ENCODE results near the gene MYL11. TPM values are rescaled to one million over a fixed set of nuclear protein-coding genes. Genes with fewer than 3 reads are reported as not detected.

Gene MYL11
- total RNA-seq, 1 donor from 2014 or later: not detected

DNA sequence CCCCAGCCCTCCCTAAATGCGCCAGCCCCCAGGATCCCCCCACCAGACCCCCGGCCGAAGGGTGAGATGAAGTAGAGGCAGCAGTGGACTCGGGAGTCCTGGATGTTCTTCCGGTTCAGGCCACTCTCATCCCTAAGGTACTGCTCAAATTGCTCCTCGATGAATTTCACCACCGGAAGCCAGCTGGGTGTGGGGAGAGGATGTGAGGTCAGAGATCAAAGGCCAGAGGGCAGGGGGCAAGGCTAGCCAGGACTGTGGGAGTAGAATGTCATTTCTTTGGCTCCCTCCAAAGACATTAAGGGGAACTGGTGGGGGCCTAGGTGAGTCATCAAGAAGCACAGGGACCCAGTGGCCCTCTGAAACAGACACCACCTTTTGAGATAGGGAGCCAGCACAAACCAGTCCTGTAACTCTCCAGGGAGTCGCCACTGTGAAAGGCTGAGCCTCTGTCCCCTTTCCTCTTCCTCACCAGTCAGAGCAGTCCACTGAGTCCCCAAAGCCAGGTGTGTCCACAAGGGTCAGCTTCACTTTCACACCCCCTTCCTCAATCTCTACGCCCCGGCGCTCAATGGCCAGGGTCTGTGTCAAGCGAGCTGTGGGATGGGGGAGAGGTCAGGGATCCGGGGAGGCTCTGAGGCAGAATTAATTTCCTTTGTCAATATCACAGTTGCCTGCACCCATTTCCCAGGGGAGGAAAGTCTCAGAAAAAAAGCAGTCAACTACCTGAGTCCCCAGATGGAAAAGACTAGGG is 6.9 kb downstream of the MYL11 start:
- Histone ChIP-seq H3K4me3 (ENCODE audit: insufficient read depth, low read depth, low read length) (no peak overlapping the region), H3K27ac (ENCODE audit: low read depth, low read length) (no peak overlapping the region), H4K20me1 (ENCODE audit: insufficient read depth, low read length) (peaks cover 8% of the 10 kb centered on the region), H3K9me3 (ENCODE audit: insufficient read depth, low read depth, low read length) (no peaks in the 10 kb centered on the region), H3K79me2 (ENCODE audit: insufficient read depth, low read length) (peaks cover 6% of the 10 kb centered on the region), H2AFZ (ENCODE audit: low read depth, low read length) (no peak overlapping the region), H3K4me1 (ENCODE audit: insufficient read depth, low read length) (peaks cover 15% of the 10 kb centered on the region), H3K36me3 (ENCODE audit: insufficient read depth, low read length) (no peaks in the 10 kb centered on the region), H3K4me2 (ENCODE audit: low read length) (no peak overlapping the region), H3K9ac (ENCODE audit: low read length) (no peak overlapping the region), H3K27me3 (ENCODE audit: insufficient read depth, low read length) (no peaks in the 10 kb centered on the region)
- no peaks in the 10 kb centered on the region for H3K27me3 Mint-ChIP-seq (ENCODE audit: low read depth, unreplicated experiment)
- TF ChIP-seq EZH2 (IDR thresholded peaks at IDR 0.05; ENCODE audit: insufficient read depth, low read length): no peak
- TF ChIP-seq CTCF (IDR thresholded peaks at IDR 0.05; ENCODE audit: insufficient read depth, low read depth, low read length): no peak
- no peak overlapping the region for H3K27ac Mint-ChIP-seq (ENCODE audit: unreplicated experiment)
- H3K4me3 Mint-ChIP-seq (ENCODE audit: unreplicated experiment): no peak overlapping the region
- peaks cover 6% of the 10 kb centered on the region for H3K4me1 Mint-ChIP-seq (ENCODE audit: low read depth, unreplicated experiment)
- no peak for DNase-seq (ENCODE audit: low read depth)
- no peak for FAIRE-seq
- no peaks in the 10 kb centered on the region for H3K9me3 Mint-ChIP-seq (ENCODE audit: unreplicated experiment)
- peaks cover 2% of the 10 kb centered on the region for H3K36me3 Mint-ChIP-seq (ENCODE audit: low read depth, unreplicated experiment)

DNA sequence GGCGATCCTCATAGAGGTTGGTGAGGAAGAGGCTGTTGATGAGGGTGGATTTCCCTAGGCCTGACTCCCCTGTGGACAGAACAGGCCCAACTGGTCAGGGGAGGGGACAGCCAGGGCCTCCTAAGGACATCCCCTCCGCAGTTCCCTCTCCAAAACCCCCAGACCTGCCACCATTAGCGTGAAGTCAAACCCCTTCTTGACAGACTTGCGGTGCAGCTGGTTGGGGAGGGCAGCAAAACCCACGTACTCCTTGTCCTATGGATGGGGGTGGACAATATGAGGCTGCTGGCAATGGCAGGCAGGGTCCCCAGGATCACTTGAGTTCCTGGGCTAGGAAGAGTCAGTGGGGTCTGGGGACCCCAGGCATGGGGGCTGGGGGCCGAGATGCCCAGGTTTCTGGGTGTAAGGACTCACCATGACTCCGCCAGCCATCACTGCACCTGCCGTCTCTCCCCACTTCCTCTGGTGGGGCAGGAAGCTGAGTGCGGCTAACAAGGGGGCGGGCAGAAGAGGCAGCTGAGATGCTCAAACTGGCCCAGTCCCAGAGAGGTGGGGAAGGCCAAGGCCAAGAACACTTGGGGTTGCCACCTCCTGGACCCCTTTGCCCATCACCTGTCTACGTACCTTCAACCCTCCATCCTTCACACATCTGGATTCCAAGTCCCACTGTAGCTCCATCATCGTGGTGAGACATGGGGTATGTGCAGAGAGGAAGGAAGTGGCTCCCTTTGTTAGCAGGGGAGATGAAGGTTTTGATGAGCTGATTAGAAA is 7.7 kb downstream of the MYL11 start, which contains the start of gene SEPTIN1:
SEPTIN1 (minus strand) TSS at position 451 of the 771 bp plus-strand sequence; CDS start at position 432, 19 bp downstream.
- H3K36me3 Mint-ChIP-seq (ENCODE audit: low read depth, unreplicated experiment): peaks cover 2% of the 10 kb centered on the region
- no peak within 1 kb of the TSS for H3K4me3 Mint-ChIP-seq (ENCODE audit: unreplicated experiment)
- no peaks in the 10 kb centered on the region for H3K9me3 Mint-ChIP-seq (ENCODE audit: unreplicated experiment)
- Histone ChIP-seq H3K9ac (ENCODE audit: low read length) (no peak within 1 kb of the TSS), H4K20me1 (ENCODE audit: insufficient read depth, low read length) (peaks cover 8% of the 10 kb centered on the region), H3K27me3 (ENCODE audit: insufficient read depth, low read length) (no peaks in the 10 kb centered on the region), H3K36me3 (ENCODE audit: insufficient read depth, low read length) (no peaks in the 10 kb centered on the region), H3K4me2 (ENCODE audit: low read length) (no peak within 1 kb of the TSS), H3K9me3 (ENCODE audit: insufficient read depth, low read depth, low read length) (no peaks in the 10 kb centered on the region), H2AFZ (ENCODE audit: low read depth, low read length) (no peak within 1 kb of the TSS), H3K27ac (ENCODE audit: low read depth, low read length) (no peak within 1 kb of the TSS), H3K79me2 (ENCODE audit: insufficient read depth, low read length) (peaks cover 6% of the 10 kb centered on the region), H3K4me1 (ENCODE audit: insufficient read depth, low read length) (peaks cover 12% of the 10 kb centered on the region), H3K4me3 (ENCODE audit: insufficient read depth, low read depth, low read length) (no peak within 1 kb of the TSS)
- TF ChIP-seq EZH2 (IDR thresholded peaks at IDR 0.05; ENCODE audit: insufficient read depth, low read length) (no peak), CTCF (IDR thresholded peaks at IDR 0.05; ENCODE audit: insufficient read depth, low read depth, low read length) (no peak)
- peaks cover 4% of the 10 kb centered on the region for H3K4me1 Mint-ChIP-seq (ENCODE audit: low read depth, unreplicated experiment)
- FAIRE-seq: no peak
- no peaks in the 10 kb centered on the region for H3K27me3 Mint-ChIP-seq (ENCODE audit: low read depth, unreplicated experiment)
- no peak within 1 kb of the TSS for H3K27ac Mint-ChIP-seq (ENCODE audit: unreplicated experiment)
- DNase-seq (ENCODE audit: low read depth): no peak
